KBM-7 (cell line): ENCODE results near the gene PANK4.
"Not testable (repeated sequence)": the region's sequence is repeated elsewhere in the genome, so short reads cannot be mapped to it uniquely, and the experiment has no call there.

Source experiments
- DNase-seq: peaks from one replicate; pipeline ENCODE4 v3.0.0-alpha.2; 2015
- in situ Hi-C: fragments of 300-500 bp; cut with MboI; formaldehyde crosslinking; loops from 2 replicates; pipeline ENCODE4 v1.14.3; 2020; ENCODE audit warnings: low sequenced_read_pairs, low pct_unique_long_range_greater_than_20kb, mixed read lengths

The PANK4 gene

GRCh38 chr1:2525920-2526823 lies at the start of gene PANK4:
Gene PANK4, minus strand, starts transcription at chr1:2526596. Its CDS starts 9 bp downstream, at chr1:2526587.
- peak; percentile 84 for DNase-seq
- in situ Hi-C loops, result no loop called here

GRCh38 chr1:2574350-2574749 lies 48.0 kb upstream of the PANK4 start:
- no peak for DNase-seq
- in situ Hi-C loops, result no loop called here

- DNase-seq, result no peak
- in situ Hi-C loops, result no loop called here
These were observed 47.0 kb upstream of the PANK4 start for GRCh38 chr1:2573250-2573920.

GRCh38 chr1:2571348-2571747 lies 45.0 kb upstream of the PANK4 start:
- in situ Hi-C loops, result no loop called here
- DNase-seq, result no peak

GRCh38 chr1:2570332-2570731 lies 43.9 kb upstream of the PANK4 start:
- DNase-seq, result no peak
- in situ Hi-C loops, result no loop called here

GRCh38 chr1:2569703-2570102 lies 43.3 kb upstream of the PANK4 start:
- DNase-seq, in situ Hi-C loops: not testable (repeated sequence)

GRCh38 chr1:2569060-2569459 lies 42.7 kb upstream of the PANK4 start:
- DNase-seq, result no peak
- in situ Hi-C loops, result no loop called here

- DNase-seq, in situ Hi-C loops: not testable (repeated sequence)
These were observed 41.9 kb upstream of the PANK4 start for GRCh38 chr1:2568187-2568816.

GRCh38 chr1:2567083-2567679 lies 40.8 kb upstream of the PANK4 start:
- no peak for DNase-seq
- in situ Hi-C loops, result no loop called here

- DNase-seq, result no peak
- in situ Hi-C loops, result no loop called here
These were observed 40.0 kb upstream of the PANK4 start for GRCh38 chr1:2566101-2567045.

- in situ Hi-C loops, result no loop called here
- DNase-seq, result no peak
These were observed 38.5 kb upstream of the PANK4 start for GRCh38 chr1:2564815-2565374.

GRCh38 chr1:2564006-2564814 lies 37.8 kb upstream of the PANK4 start:
- no peak for DNase-seq

GRCh38 chr1:2563205-2563604 lies 36.8 kb upstream of the PANK4 start:
- no peak for DNase-seq
- in situ Hi-C loops, result no loop called here

More at GRCh38 chr1:2564006-2564814, 37.8 kb upstream of the PANK4 start:
- in situ Hi-C loops, result no loop called here

- peak; percentile 19 for DNase-seq
- in situ Hi-C loops, result no loop called here
These were observed 35.8 kb upstream of the PANK4 start for GRCh38 chr1:2561898-2562895.

GRCh38 chr1:2561446-2561845 lies 35.0 kb upstream of the PANK4 start:
- no peak for DNase-seq
- in situ Hi-C loops, result no loop called here

- in situ Hi-C loops, result no loop called here
- DNase-seq, result no peak
These were observed 34.1 kb upstream of the PANK4 start for GRCh38 chr1:2560299-2561073.
